HepG2 (cell line): ENCODE results near the gene TMC8. TPM values are rescaled to one million over a fixed set of nuclear protein-coding genes. Genes with fewer than 3 reads are reported as not detected.
A peak's percentile ranks its signal among the peaks of the same experiment; 100 is the strongest.

Experiments used
- ARNT2 ChIP-seq: sonication (generic); formaldehyde crosslinking; IDR thresholded peaks from 2 replicates; pipeline ENCODE4 v1.8.0; 2022; ENCODE audit warnings: mild to moderate bottlenecking, low read depth, missing genetic modification reagents, moderate library complexity
- ELF1 ChIP-seq: sonication (generic); formaldehyde crosslinking; IDR thresholded peaks from 2 replicates; pipeline ENCODE4 v1.4.0; 2020; ENCODE audit warnings: missing genetic modification reagents
- KDM5A ChIP-seq: fragments of 200-600 bp; sonication (generic); IDR thresholded peaks from 2 replicates; pipeline ENCODE4 v1.7.0; 2018; ENCODE audit warnings: antibody characterized with exemption, mild to moderate bottlenecking, low read length, borderline replicate concordance
- MXD4 ChIP-seq: IDR thresholded peaks from 2 replicates; pipeline ENCODE4 v1.6.1; 2016; ENCODE audit warnings: mild to moderate bottlenecking, missing biosample characterization, missing genetic modification reagents
- PAXIP1 ChIP-seq: sonication (generic); formaldehyde crosslinking; conservative IDR thresholded peaks from 2 replicates; pipeline ENCODE4 v1.4.0; 2020; ENCODE audit warnings: mild to moderate bottlenecking, missing genetic modification reagents, moderate library complexity
- SMYD3 ChIP-seq: sonication (generic); formaldehyde crosslinking; IDR thresholded peaks from 2 replicates; pipeline ENCODE4 v1.8.1; 2023; ENCODE audit warnings: mild to moderate bottlenecking, missing genetic modification reagents
- STAT6 ChIP-seq: sonication (generic); formaldehyde crosslinking; IDR thresholded peaks from 2 replicates; pipeline ENCODE4 v1.4.0; 2020; ENCODE audit warnings: missing genetic modification reagents, mild to moderate bottlenecking, borderline replicate concordance
- TEAD3 ChIP-seq: optimal IDR thresholded peaks from 2 replicates; pipeline ENCODE3; 2016; ENCODE audit warnings: borderline replicate concordance
- TFAP4 ChIP-seq: sonication (generic); IDR thresholded peaks from 2 replicates; pipeline ENCODE4 v1.6.1; 2016; ENCODE audit warnings: low read depth, borderline replicate concordance
- ZBED4 ChIP-seq: sonication (generic); formaldehyde crosslinking; IDR thresholded peaks from 2 replicates; pipeline ENCODE4 v1.4.0; 2020; ENCODE audit warnings: missing genetic modification reagents, borderline replicate concordance
- ZNF280B ChIP-seq: sonication (generic); formaldehyde crosslinking; IDR thresholded peaks from 2 replicates; pipeline ENCODE4 v1.5.0; 2020; ENCODE audit warnings: missing genetic modification reagents, mild to moderate bottlenecking, borderline replicate concordance
- ZNF354B ChIP-seq: sonication (generic); formaldehyde crosslinking; IDR thresholded peaks from 2 replicates; pipeline ENCODE4 v1.8.0; 2022; ENCODE audit warnings: mild to moderate bottlenecking, missing genetic modification reagents
- ZNF431 ChIP-seq: sonication (generic); formaldehyde crosslinking; IDR thresholded peaks from 2 replicates; pipeline ENCODE4 v1.9.0; 2022; ENCODE audit warnings: missing genetic modification reagents, low read depth, mild to moderate bottlenecking, borderline replicate concordance
- ZNF773 ChIP-seq: sonication (generic); formaldehyde crosslinking; IDR thresholded peaks from 2 replicates; pipeline ENCODE4 v1.4.0; 2020; ENCODE audit warnings: missing genetic modification reagents, borderline replicate concordance
- polyA plus RNA-seq, 8 experiments: library from polyadenylated mRNA; depleted of rRNA in 3 of 8; stranded (reverse) in 7 of 8; unstranded in 1 of 8; fragments of >200 nt; fragmentation: Illumina TruSeq in 4 of 8; extraction: Trizol in 4 of 8; gene quantifications; 2 replicates each; pipeline versions ENCODE4 v1.2.1 to v1.2.3, GENCODE V29; 2011 to 2016; ENCODE audit warnings: low read depth in 4 of 8, missing spikeins in 1 of 8, mixed read lengths in 1 of 8; ENCODE audit not compliant: insufficient read depth in 1 of 8
- total RNA-seq, 5 experiments: library from RNA; depleted of rRNA; stranded (reverse); fragments of >200 nt; fragmentation: Illumina TruSeq; extraction: Trizol; gene quantifications; 2 replicates each; pipeline ENCODE4 v1.2.3, GENCODE V29; 2016; ENCODE audit warnings: low read depth in 1 of 5

The TMC8 gene
- total and polyA plus RNA-seq, 2 of the 13 experiments (the other 11 are each of a cell fraction or from before 2014, with no cell fraction given): 0.53 to 7.8 TPM

- TF ChIP-seq ZBED4 (CRISPR knock-in tag) (peak; percentile 48; the same call in 1 of the 2 replicates), ZNF354B (CRISPR knock-in tag) (no peak), TFAP4 (peak; percentile 76; the same call in 1 of the 2 replicates), ELF1 (CRISPR knock-in tag) (0 out of 2 replicates have a peak, but pooled peaks have one; percentile 11), MXD4 (CRISPR knock-in tag) (no peak; the same call in 1 of the 2 replicates), PAXIP1 (CRISPR knock-in tag) (peak; percentile 88), TEAD3 (CRISPR knock-in tag) (peak; percentile 75), ZNF431 (CRISPR knock-in tag) (no peak), ARNT2 (CRISPR knock-in tag) (no peak), ZNF280B (no peak), KDM5A (no peak), STAT6 (CRISPR knock-in tag) (no peak), ZNF773 (CRISPR knock-in tag) (0 out of 2 replicates have a peak, but pooled peaks have one; percentile 87), SMYD3 (CRISPR knock-in tag) (peak; percentile 44; the same call in 1 of the 2 replicates)
These were observed 14.4 kb downstream of the TMC8 start (continued) for GRCh38 chr17:78144736-78145641.
